Sigmoid colon (tissue), 7 donors: Measurements from ENCODE around the gene SELENOV. TPM values are rescaled to one million over a fixed set of nuclear protein-coding genes. Genes with fewer than 3 reads are reported as not detected.
A peak's percentile ranks its signal among the peaks of the same experiment; 100 is the strongest.

Experiments
- DNase-seq: peaks from one replicate; pipeline ENCODE4 v3.0.0-alpha.2; 2019
- H3K27ac ChIP-seq, 4 donors: fragments of 200-600 bp; sonication (generic); one replicate each; pipeline ENCODE4 v1.5.1; 2016 to 2019; ENCODE audit warnings: mild to moderate bottlenecking in 1 of 4
- H3K27me3 ChIP-seq, 3 donors: fragments of 200-600 bp; sonication (generic); one replicate each; pipeline ENCODE4 v1.5.1; 2019; ENCODE audit warnings: mild to moderate bottlenecking in 1 of 3
- H3K36me3 ChIP-seq, 4 donors: fragments of 200-600 bp; sonication (generic); one replicate each; pipeline ENCODE4 v1.5.1; 2016 to 2019
- H3K4me1 ChIP-seq, 4 donors: fragments of 200-600 bp; sonication (generic); one replicate each; pipeline ENCODE4 v1.5.1; 2017 to 2019
- H3K4me3 ChIP-seq, 4 donors: fragments of 200-600 bp; sonication (generic); one replicate each; pipeline ENCODE4 v1.5.1; 2017 to 2019; ENCODE audit warnings: mild to moderate bottlenecking in 2 of 4, moderate library complexity in 1 of 4
- H3K9me3 ChIP-seq, 4 donors: fragments of 200-600 bp in 3 of 4; sonication (generic) in 3 of 4; one replicate each; pipeline versions ENCODE4 v1.5.1 to v1.6.1; 2013 to 2019
- CTCF ChIP-seq, 4 experiments: fragments of 450-650 bp in 3 of 4; fragments of 200-600 bp in 1 of 4; IDR thresholded peaks; one replicate each; pipeline ENCODE4 v1.5.1; 2016 to 2019; ENCODE audit warnings: antibody characterized with exemption in 4 of 4, mild to moderate bottlenecking in 3 of 4, moderate library complexity in 2 of 4
- EP300 ChIP-seq, 4 donors: sonication (generic); formaldehyde crosslinking; IDR thresholded peaks; one replicate each; pipeline ENCODE4 v1.6.1; 2017; ENCODE audit warnings: antibody characterized with exemption in 4 of 4
- POLR2A ChIP-seq, 2 donors: fragments of 450-650 bp; IDR thresholded peaks; one replicate each; pipeline ENCODE4 v1.6.1; 2016; ENCODE audit warnings: antibody characterized with exemption in 2 of 2, mild to moderate bottlenecking in 2 of 2, moderate library complexity in 2 of 2
- POLR2AphosphoS5 ChIP-seq, 4 donors: sonication (generic); formaldehyde crosslinking; IDR thresholded peaks; one replicate each; pipeline ENCODE4 v1.6.1; 2017; ENCODE audit warnings: antibody characterized with exemption in 4 of 4
- WGBS, 2 donors: extraction: QIAGEN DNeasy Blood & Tissue Kit; methylation state at CpG; one replicate each; pipeline ENCODE4 v1.1.7; 2013; 5-methylcytosine and 5-hydroxymethylcytosine counted together
- intact Hi-C: fragments of 100-400 bp; cut with DNase I; formaldehyde crosslinking; loops from one replicate; pipeline ENCODE4 v1.15.1; 2023
- polyA plus RNA-seq, 3 donors: library from polyadenylated mRNA; stranded (reverse); fragments of 200-250 nt; gene quantifications; one replicate each; pipeline ENCODE4 v1.2.3, GENCODE V29; 2013
- total RNA-seq, 4 donors: library from RNA; depleted of rRNA; stranded (reverse); fragments of >200 nt; gene quantifications; one replicate each; pipeline ENCODE4 v1.1.0, GENCODE V29; 2016
- donor health status: healthy with polysubstance abuse.
- donor health status: Bipolar disorder and iron deficiency.
- donor health status: healthy.

SELENOV gene
- total and polyA plus RNA-seq, 7 donors: not detected

- TF ChIP-seq EP300 (IDR thresholded peaks at IDR 0.05): no peak
- TF ChIP-seq CTCF (IDR thresholded peaks at IDR 0.05): no peak
- peak; percentile 41 to 43 for TF ChIP-seq POLR2A (IDR thresholded peaks at IDR 0.05)
- peak; percentile 82 to 89 (median 83) for TF ChIP-seq POLR2AphosphoS5 (IDR thresholded peaks at IDR 0.05)
- Histone ChIP-seq H3K4me1 (peaks cover 0 to 21% (median 19%) of the 10 kb centered on the region in 4 donors), H3K9me3 (no peaks in the 10 kb centered on the region), H3K4me3 (peak within 1 kb of the TSS; percentile 81 to 96 (median 93)), H3K36me3 (peaks cover 0 to 35% (median 19%) of the 10 kb centered on the region in 4 donors), H3K27me3 (no peaks in the 10 kb centered on the region), H3K27ac (peak within 1 kb of the TSS; percentile 81 to 86 (median 84))
- DNase-seq: peak; percentile 97
- 1% methylated on average over 62 of the region's 62 CpGs for WGBS, 2 donors
- intact Hi-C loops: loop anchor here (2.0 to 5.0 kb wide), 3 partner anchors 36 to 88 kb away; partner anchors contain the start of genes EID2B, MED29, PAF1 and SUPT5H
Measured at GRCh38 chr19:39480337-39481228, 34.4 kb upstream of the SELENOV start, which contains the start of gene TIMM50. TIMM50 (plus strand) TSS chr19:39480838; CDS start chr19:39480854, 16 bp downstream.

GRCh38 chr19:39481229-39481545 lies 33.8 kb upstream of the SELENOV start:
- Histone ChIP-seq H3K27ac (peak overlapping the region; percentile 81 to 86 (median 84)), H3K4me3 (peak overlapping the region; percentile 81 to 96 (median 93)), H3K4me1 (peaks cover 0 to 21% (median 19%) of the 10 kb centered on the region in 4 donors), H3K9me3 (no peaks in the 10 kb centered on the region), H3K27me3 (no peaks in the 10 kb centered on the region), H3K36me3 (peaks cover 0 to 35% (median 21%) of the 10 kb centered on the region in 4 donors)
- TF ChIP-seq POLR2A (IDR thresholded peaks at IDR 0.05) (no peak), EP300 (IDR thresholded peaks at IDR 0.05) (no peak), CTCF (IDR thresholded peaks at IDR 0.05) (no peak), POLR2AphosphoS5 (IDR thresholded peaks at IDR 0.05) (no peak)
- DNase-seq: no peak
- intact Hi-C loops: loop anchor here (2.0 to 5.0 kb wide), 3 partner anchors 36 to 89 kb away; partner anchors contain the start of genes EID2B, MED29, PAF1 and SUPT5H
- 0 to 1% methylated on average over 12 of the region's 12 CpGs for WGBS, 2 donors

- intact Hi-C loops: loop anchor here (2.0 to 5.0 kb wide), 3 partner anchors 37 to 89 kb away; partner anchors contain the start of genes EID2B, MED29, PAF1 and SUPT5H
- TF ChIP-seq EP300 (IDR thresholded peaks at IDR 0.05) (no peak), CTCF (IDR thresholded peaks at IDR 0.05) (no peak), POLR2AphosphoS5 (IDR thresholded peaks at IDR 0.05) (no peak), POLR2A (IDR thresholded peaks at IDR 0.05) (no peak)
- Histone ChIP-seq H3K4me3 (peak overlapping the region; percentile 81 to 96 (median 93)), H3K36me3 (peaks cover 0 to 38% (median 21%) of the 10 kb centered on the region in 4 donors), H3K27me3 (no peaks in the 10 kb centered on the region), H3K4me1 (peaks cover 0 to 21% (median 19%) of the 10 kb centered on the region in 4 donors), H3K27ac (no peak overlapping the region), H3K9me3 (no peaks in the 10 kb centered on the region)
- DNase-seq: no peak
- 71 to 78% methylated on average over 11 of the region's 11 CpGs for WGBS, 2 donors
Measured at GRCh38 chr19:39481676-39482075, 33.3 kb upstream of the SELENOV start.

GRCh38 chr19:39483141-39483540 lies 31.8 kb upstream of the SELENOV start:
- TF ChIP-seq EP300 (IDR thresholded peaks at IDR 0.05) (no peak), POLR2AphosphoS5 (IDR thresholded peaks at IDR 0.05) (no peak), CTCF (IDR thresholded peaks at IDR 0.05) (no peak), POLR2A (IDR thresholded peaks at IDR 0.05) (no peak)
- Histone ChIP-seq H3K36me3 (peaks cover 3 to 52% (median 26%) of the 10 kb centered on the region in 4 donors), H3K9me3 (no peaks in the 10 kb centered on the region), H3K4me3 (no peak overlapping the region), H3K27ac (no peak overlapping the region), H3K27me3 (no peaks in the 10 kb centered on the region), H3K4me1 (peaks cover 0 to 21% (median 19%) of the 10 kb centered on the region in 4 donors)
- DNase-seq: no peak
- WGBS, 2 donors: 75 to 84% methylated on average over 6 of the region's 6 CpGs
- intact Hi-C loops: loop anchor here (5.0 kb wide), 1 partner anchor 91 kb away; the partner anchor contains the start of genes MED29 and PAF1
